Panc1 (cell line): ENCODE data around the gene WDR70. TPM values are rescaled to one million over a fixed set of nuclear protein-coding genes. Genes with fewer than 3 reads are reported as not detected.

Experiments
- ATAC-seq: fragments of 200-7000 bp; cut with Tn5 transposase; 2 replicates; pipeline ENCODE4 v1.9.1; 2020; ENCODE audit warnings: mild to moderate bottlenecking, moderate library complexity
- BruUV-seq: library from RNA; stranded (reverse); fragments of 400-500 nt; replicated peaks from 2 replicates; lab custom pipeline; 2021; lab: Mats Ljungman, UMichigan
- CTCF ChIA-PET: fragments of 300-600 bp; sonication (Branson Sonifier 250); formaldehyde crosslinking; loops from one replicate; lab custom pipeline; 2022; ENCODE audit warnings: antibody characterized with exemption; lab: Charles Lee
- POLR2A ChIA-PET: fragments of 300-600 bp; sonication (Branson Sonifier 250); formaldehyde crosslinking; loops from one replicate; lab custom pipeline; 2022; ENCODE audit warnings: antibody characterized with exemption; lab: Charles Lee
- DNase-seq: peaks from one replicate; pipeline ENCODE4 v3.0.0-alpha.2; 2010; ENCODE audit warnings: low read depth, low spot score
- H3K27ac ChIP-seq: 2 replicates; pipeline ENCODE4 v1.5.1; 2011; ENCODE audit warnings: mild to moderate bottlenecking, low read length, inconsistent platforms
- H3K27me3 ChIP-seq: fragments of 200-500 bp; sonication (Bioruptor generic); 2 replicates; pipeline ENCODE4 v1.6.0; 2014; ENCODE audit warnings: low read length, inconsistent platforms; ENCODE audit not compliant: control insufficient read depth, insufficient read depth
- H3K36me3 ChIP-seq: fragments of 200-500 bp; sonication (Bioruptor generic); 2 replicates; pipeline ENCODE4 v1.5.1; 2014; ENCODE audit warnings: inconsistent platforms, mild to moderate bottlenecking, low read length, moderate library complexity; ENCODE audit not compliant: control insufficient read depth, insufficient read depth
- H3K4me1 ChIP-seq: 2 replicates; pipeline ENCODE4 v1.5.1; 2011; ENCODE audit warnings: inconsistent platforms, mild to moderate bottlenecking, low read length, moderate library complexity; ENCODE audit not compliant: control insufficient read depth, insufficient read depth
- H3K4me3 ChIP-seq, 2 experiments: 2 replicates each; pipeline ENCODE4 v1.5.1; 2011 to 2012; ENCODE audit warnings: low read depth in 2 of 2, low read length in 2 of 2, mild to moderate bottlenecking in 2 of 2, inconsistent platforms in 1 of 2, moderate library complexity in 1 of 2
- H3K9me3 ChIP-seq: fragments of 200-500 bp; sonication (Bioruptor generic); 2 replicates; pipeline ENCODE4 v1.5.1; 2014; ENCODE audit warnings: low read depth, mild to moderate bottlenecking, inconsistent platforms, low read length, moderate library complexity; ENCODE audit not compliant: control insufficient read depth, insufficient read depth
- CTCF ChIP-seq: fragments of 450-650 bp; IDR thresholded peaks from 2 replicates; pipeline ENCODE4 v1.5.1; 2017; ENCODE audit warnings: mild to moderate bottlenecking
- POLR2AphosphoS5 ChIP-seq: IDR thresholded peaks from 2 replicates; pipeline ENCODE4 v1.6.1; 2012; ENCODE audit warnings: mild to moderate bottlenecking, low read depth, low read length, moderate library complexity
- REST ChIP-seq, 2 experiments: IDR thresholded peaks; 2 replicates each; pipeline ENCODE4 v1.6.1; 2011 to 2012; ENCODE audit warnings: low read depth in 2 of 2, control low read depth in 1 of 2, low read length in 1 of 2, mild to moderate bottlenecking in 1 of 2, moderate library complexity in 1 of 2; ENCODE audit not compliant: insufficient read depth in 1 of 2
- SIN3A ChIP-seq: IDR thresholded peaks from 2 replicates; pipeline ENCODE4 v1.6.1; 2012; ENCODE audit warnings: low read depth, mild to moderate bottlenecking, low read length, moderate library complexity, borderline replicate concordance; ENCODE audit not compliant: insufficient read depth
- TCF7L2 ChIP-seq: IDR thresholded peaks from 2 replicates; pipeline ENCODE4 v1.6.1; 2011; ENCODE audit warnings: mild to moderate bottlenecking, low read depth, low read length, inconsistent platforms
- in situ Hi-C: cut with HindIII; loops from 2 replicates; pipeline ENCODE4 v1.10.0; 2016; ENCODE audit warnings: low sequenced_read_pairs, low pct_unique_long_range_greater_than_20kb
- intact Hi-C: fragments of 100-400 bp; cut with micrococcal nuclease; formaldehyde crosslinking; loops from one replicate; pipeline ENCODE4 v1.10.0; 2022; ENCODE audit not compliant: unreplicated experiment
- total RNA-seq: library from RNA; stranded (reverse); gene quantifications from one replicate; pipeline ENCODE4 v1.2.1, GENCODE V29; 2021; ENCODE audit not compliant: unreplicated experiment

Gene WDR70
- total RNA-seq, 1 experiment from 2014 or later, result 29.5 TPM

DNA sequence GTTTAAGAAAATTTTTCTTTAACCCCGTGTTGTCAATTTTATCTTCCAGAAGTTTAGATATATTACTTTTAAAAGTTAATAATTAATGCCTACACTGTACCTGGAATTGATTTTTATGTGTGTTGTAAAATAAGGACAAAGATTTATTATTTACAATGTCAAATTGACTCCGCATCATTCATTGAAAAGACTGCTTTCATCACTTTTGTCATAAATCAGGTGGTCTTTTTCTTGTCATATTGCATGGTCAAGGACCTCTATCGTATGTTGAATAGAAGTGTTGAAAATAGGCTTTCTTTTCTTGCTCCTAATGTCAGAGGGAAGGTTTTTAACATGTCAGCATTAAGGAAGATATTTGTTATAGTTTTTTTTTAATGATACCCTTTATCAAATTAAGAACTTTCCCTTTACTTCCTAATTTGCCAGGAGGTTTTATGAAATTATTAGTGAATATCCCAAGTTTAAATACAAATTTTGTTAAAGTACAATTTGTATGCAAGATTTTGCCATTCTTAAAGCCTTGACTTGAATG is 92.6 kb downstream of the WDR70 start:
- no peaks in the 10 kb centered on the region for H3K27me3 ChIP-seq
- H3K36me3 ChIP-seq, result no peaks in the 10 kb centered on the region
- no peak overlapping the region for H3K4me3 ChIP-seq
- intact Hi-C loops (no loop called here), in situ Hi-C loops (no loop called here)
- H3K4me1 ChIP-seq, result no peaks in the 10 kb centered on the region
- no peak for TF ChIP-seq REST (IDR thresholded peaks at IDR 0.05; ENCODE audit: insufficient read depth in 1 of 2, low read depth in 2 of 2, low read length in 1 of 2)
- no peak for TF ChIP-seq POLR2AphosphoS5
- no peak for TF ChIP-seq SIN3A
- no peak for TF ChIP-seq CTCF
- no peak for TF ChIP-seq TCF7L2
- ATAC-seq (no peak), DNase-seq (no peak)
- H3K27ac ChIP-seq, result no peak overlapping the region
- POLR2A ChIA-PET, result no interaction called here
- CTCF ChIA-PET, result no interaction called here
- peaks cover 7% of the 10 kb centered on the region; the same call in 1 of the 2 replicates for H3K9me3 ChIP-seq
- BruUV-seq, result no TSS peak

DNA sequence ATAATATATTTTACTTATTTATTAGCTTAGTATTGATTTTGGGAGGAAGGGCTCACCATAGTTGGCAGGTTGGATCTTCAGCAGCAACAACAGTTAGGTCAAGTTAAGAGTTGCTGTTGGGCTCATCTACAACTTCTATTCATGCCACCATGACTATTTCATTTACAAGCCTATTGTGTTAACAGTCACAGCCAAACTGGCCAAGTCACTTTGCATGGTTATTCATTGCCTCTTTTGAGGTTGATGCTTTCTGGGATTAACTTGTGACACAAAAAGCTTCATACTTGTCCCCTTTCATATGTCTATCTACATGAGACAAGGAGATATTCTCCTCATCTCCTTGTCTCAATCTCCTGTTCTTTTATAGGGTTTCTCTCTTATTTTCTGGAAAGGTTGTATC is 98.3 kb downstream of the WDR70 start:
- ChIA-PET POLR2A (no interaction called here), CTCF (no interaction called here)
- Histone ChIP-seq H3K27ac (no peak overlapping the region), H3K4me1 (no peaks in the 10 kb centered on the region), H3K36me3 (no peaks in the 10 kb centered on the region), H3K27me3 (no peaks in the 10 kb centered on the region), H3K9me3 (no peaks in the 10 kb centered on the region), H3K4me3 (no peak overlapping the region)
- in situ Hi-C loops (no loop called here), intact Hi-C loops (no loop called here)
- BruUV-seq, result no TSS peak
- ATAC-seq (no peak), DNase-seq (no peak)
- TF ChIP-seq CTCF, result no peak
- TF ChIP-seq SIN3A, result no peak
